Dermis blood vessel endothelial cell (primary cell): ENCODE data around the gene REX1BD. TPM values are rescaled to one million over a fixed set of nuclear protein-coding genes. Genes with fewer than 3 reads are reported as not detected.
"Not testable (repeated sequence)": the region's sequence is repeated elsewhere in the genome, so short reads cannot be mapped to it uniquely, and the experiment has no call there.

ENCODE experiments used
- DNase-seq: peaks from one replicate; pipeline ENCODE4 v3.0.0; 2010
- total RNA-seq: library from RNA; depleted of rRNA; stranded (reverse); fragments of >200 nt; gene quantifications from 2 replicates; pipeline ENCODE4 v1.2.3, GENCODE V29; 2014

Gene REX1BD
- total RNA-seq, 1 donor from 2014 or later: 91.2 TPM

GRCh38 chr19:18577365-18577914 is 11.2 kb upstream of the REX1BD start:
- no peak for DNase-seq

- no peak for DNase-seq
These were observed 8.3 kb upstream of the REX1BD start for GRCh38 chr19:18580311-18580710.

- no peak for DNase-seq
These were observed 2.3 kb upstream of the REX1BD start for GRCh38 chr19:18586306-18586705.

GRCh38 chr19:18587561-18587960 is 1.0 kb upstream of the REX1BD start:
- DNase-seq: no peak

DNA sequence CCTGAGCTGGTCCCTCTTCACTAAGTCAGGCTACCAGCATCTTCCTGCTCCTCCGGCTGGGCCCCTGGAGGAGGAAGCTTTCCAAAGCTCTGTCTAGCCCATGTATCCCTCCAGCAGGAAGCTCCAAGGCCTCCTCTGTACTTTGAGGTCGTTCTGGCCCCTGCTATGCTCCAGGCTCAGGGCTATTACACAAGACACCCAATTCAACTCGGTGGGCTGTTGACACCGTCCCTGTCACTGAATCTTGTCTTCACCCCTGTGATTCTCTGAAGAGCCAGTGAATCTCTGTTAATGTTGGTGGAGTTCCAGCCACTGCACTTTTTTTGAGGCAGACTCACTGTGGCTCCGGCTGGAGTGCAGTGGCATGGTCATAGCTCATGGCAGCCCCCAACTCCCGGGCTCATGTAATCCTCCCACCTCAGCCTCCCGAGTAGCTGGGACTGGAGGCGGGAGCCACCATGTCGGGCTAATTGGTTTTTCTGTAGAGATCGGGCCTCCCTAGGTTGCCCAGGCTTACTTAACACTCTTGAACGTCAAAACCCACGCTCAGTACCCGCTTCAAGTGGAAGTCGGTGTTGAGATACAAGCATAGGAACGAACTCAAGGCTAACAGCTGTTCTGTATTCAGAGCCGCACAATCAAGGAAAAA is 512 bp upstream of the REX1BD start:
- DNase-seq: no peak

- DNase-seq: peak; percentile 80
These were observed 1.0 kb downstream of the REX1BD start for GRCh38 chr19:18589380-18590272.

DNA sequence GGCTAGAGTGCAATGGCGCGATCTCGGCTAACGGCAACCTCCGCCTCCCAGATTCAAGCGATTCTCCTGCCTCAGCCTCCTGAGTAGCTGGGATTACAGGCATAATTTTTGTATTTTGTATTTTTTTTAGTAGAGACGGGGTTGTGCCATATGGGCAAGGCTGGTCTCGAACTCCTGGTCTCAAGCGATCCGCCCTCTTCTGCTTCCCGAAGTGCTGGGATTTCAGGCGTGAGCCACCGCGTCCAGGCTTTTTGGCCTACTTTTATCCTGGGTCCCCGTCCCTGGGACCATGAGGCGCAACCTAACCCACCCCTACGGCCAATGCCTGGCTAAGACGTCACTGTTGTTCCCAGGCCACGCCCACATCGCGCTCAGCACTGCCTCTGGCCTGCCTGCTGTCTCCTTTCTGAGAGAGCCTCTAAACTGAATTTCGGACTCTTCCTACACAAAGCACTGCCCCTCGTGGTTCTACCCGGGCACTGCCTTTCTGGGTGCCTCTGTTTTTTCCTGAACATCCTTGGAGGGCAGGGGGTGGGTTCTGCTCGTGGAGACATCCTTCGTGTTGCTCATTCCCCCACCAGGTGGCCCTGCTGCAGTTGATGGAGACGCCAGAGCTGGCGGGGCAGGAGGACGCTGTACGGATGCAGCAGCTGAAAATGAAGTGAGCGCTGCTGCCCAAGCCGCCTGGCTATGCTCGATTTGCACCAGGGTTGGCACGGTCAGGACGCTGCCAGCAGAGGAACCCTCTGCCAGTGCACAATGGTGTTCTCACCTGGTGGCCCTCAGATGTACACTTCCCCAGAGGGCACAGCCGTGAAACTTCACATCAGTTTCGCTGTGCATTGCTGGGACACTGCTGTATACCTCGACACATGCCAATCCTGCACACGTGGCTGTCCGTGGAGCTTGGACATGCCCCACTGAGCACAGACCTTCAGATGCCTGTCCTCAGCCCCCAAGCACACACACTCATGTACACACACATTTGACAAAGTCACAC is 2.0 kb downstream of the REX1BD start:
- peak; percentile 64 for DNase-seq

DNA sequence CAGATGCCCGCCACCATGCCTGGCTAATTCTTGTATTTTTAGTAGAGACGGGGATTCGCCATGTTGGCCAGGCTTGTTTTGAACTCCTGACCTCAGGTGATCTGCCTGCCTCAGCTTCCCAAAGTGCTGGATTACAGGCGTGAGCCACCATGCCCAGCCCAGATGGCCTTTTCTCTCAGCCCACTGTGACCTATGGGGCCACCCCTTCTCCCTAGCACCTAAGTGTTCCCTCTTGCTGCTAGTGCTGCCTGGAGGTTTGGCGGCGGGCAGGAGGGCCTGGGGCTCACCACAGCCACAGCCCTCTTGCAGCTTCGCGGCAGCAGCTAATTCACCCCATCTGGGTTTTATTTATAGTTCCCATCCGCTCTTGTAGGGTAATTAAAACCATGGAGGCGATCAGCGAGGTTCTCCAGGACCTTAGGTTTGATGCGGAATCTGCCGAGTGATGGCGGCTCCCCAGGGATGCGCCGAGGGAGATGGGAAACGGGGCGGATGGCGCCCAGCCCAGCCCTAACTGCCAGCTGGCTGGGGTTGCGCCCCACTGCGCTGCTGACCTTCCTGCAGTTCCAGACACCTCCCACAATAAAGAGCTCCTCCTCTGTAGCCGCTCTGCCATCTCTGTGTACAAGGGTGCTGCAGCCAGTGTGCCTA is 3.3 kb downstream of the REX1BD start:
- DNase-seq: no peak

DNA sequence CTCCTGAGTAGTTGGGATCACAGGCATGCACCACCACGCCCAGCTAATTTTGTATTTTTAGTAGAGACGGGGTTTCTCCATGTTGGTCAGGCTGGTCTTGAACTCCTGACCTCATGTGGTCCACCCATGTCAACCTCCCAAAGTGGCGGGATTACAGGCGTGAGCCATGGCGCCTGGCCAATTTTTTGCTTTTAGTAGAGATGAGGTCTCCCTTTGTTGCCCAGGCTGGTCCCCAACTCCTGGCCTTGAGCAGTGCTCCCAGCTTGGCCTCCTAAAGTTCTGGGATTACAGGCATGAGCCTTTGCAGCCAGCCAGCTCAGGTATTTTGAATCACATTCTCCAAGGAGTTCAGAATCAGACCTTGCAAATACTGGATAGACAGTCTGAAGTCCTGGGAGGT is 4.1 kb downstream of the REX1BD start:
- DNase-seq: not testable (repeated sequence)

- no peak for DNase-seq
These were observed 4.9 kb downstream of the REX1BD start for GRCh38 chr19:18593367-18594095.

GRCh38 chr19:18594096-18594823 is 5.7 kb downstream of the REX1BD start:
- DNase-seq: peak; percentile 83

GRCh38 chr19:18594824-18595373 is 6.3 kb downstream of the REX1BD start:
- DNase-seq: no peak

DNA sequence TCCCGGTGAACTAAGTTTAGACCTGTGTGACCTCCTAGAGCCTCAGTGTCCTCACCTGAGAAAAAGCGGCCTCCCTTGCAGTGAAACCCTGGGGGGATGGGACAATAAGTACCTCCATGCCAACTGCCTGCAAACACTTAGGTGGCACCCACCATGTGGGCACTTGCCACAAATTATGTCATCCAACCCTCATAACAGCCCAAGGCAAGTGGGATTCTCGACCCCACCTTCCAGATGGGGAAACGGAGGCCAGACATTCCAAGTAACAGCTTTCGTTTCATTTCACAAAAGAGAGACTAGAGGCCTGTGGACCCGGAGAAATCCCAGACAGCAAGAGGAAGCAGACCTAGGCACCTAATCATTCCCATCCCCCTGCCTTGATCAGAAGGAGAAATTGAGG is 6.9 kb downstream of the REX1BD start:
- no peak for DNase-seq

- peak; percentile 52 for DNase-seq
These were observed 8.2 kb downstream of the REX1BD start for GRCh38 chr19:18596752-18597157.

DNA sequence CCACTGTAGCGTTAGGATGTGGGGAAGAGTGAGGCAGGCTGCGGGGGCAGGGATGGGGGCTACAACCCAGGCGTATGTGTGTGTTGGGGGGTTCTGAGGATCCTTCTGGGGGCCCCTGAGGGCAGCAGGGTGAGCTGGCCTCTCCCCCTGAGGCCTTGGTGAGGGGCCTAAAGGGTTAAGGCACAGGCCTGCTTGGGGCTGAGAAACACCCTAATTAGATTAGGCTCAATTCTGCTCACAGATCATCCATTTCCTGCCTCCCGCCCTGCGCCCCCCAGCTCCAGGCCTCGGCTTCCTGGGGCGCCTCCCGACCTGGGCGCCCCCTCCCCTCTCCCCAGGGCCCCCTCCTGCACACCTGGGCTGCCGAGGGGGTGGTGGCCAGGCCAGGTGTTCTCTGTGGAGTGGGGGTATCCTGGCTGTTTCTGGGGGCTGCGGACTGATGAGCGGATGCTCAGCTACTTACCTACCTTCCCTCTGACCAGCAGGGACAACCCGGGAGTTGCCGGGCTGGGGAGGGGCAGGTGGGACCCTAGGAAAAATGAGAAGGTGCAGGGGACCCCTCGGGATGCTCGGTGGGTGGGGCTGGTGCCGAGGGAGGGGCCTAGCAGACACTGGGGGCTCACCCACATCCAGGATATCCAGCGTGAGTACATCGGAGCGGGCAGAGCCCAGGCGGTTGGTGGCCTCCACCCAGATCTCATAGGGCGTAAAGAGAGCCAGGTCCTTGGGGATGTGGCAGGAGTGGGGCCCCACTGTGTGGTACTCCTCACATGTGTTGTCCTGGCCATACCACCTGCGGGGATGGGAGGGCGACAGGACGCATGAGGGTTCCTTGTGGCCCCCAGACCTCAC is 9.4 kb downstream of the REX1BD start:
- no peak for DNase-seq

GRCh38 chr19:18599485-18599884 is 10.9 kb downstream of the REX1BD start:
- no peak for DNase-seq

DNA sequence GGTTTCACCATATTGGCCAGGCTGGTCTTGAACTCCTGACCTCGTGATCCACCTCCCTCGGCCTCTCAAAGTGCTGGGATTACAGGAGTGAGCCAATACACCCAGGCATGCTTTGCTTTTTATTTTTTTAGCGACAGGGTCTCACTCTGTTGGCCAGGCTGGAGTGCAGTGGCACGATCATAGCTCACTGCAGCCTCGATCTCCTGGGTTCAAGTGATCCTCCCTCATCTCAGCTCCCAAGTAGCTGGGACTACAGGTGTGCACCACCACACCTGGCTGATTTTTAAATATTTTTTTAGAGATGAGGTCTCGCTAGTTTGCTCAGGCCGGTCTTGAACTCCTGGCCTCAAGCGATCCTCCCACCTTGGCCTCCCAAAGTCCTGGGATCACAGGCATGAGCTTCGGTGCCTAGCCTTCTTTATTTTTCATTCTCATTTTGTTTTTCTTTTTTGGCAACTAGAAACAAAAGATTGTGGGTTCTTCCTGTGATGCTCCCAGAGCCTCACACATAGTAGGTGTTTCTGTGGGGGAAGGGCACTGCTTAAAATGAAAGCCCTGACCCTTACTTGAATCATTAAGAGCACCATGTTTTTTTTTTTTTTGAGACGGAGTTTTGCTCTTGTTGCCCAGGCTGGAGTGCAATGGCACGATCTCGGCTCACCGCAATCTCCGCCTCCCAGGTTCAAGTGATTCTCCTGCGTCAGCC is 12.2 kb downstream of the REX1BD start:
- DNase-seq: not testable (repeated sequence)

DNA sequence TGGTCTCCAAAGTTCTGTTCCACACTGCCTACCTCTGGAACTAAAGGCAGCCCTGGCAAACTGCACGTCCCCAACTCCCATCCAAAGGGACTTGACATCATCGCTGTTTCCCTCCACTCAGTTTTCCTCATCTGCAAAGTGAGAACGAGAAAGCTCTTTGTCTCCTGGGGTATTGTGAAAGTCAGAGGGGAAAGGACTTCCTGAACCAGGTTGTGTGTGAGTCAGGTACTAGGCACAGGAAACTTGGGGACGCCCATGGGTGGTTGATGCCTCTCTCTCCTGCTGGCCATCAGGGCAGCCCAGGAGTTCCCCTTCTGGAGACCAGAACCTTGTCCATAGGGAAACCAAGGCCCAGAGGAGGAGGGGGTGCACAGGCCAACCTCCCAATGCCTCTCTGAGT is 13.3 kb downstream of the REX1BD start:
- no peak for DNase-seq
